Measurements from ENCODE around the gene CTAGE6. TPM values are rescaled to one million over a fixed set of nuclear protein-coding genes. Genes with fewer than 3 reads are reported as not detected.
"Not testable (repeated sequence)": the region's sequence is repeated elsewhere in the genome, so short reads cannot be mapped to it uniquely, and the experiment has no call there.

Gene CTAGE6
- total RNA-seq, 1 donor: 0.27 TPM

DNA sequence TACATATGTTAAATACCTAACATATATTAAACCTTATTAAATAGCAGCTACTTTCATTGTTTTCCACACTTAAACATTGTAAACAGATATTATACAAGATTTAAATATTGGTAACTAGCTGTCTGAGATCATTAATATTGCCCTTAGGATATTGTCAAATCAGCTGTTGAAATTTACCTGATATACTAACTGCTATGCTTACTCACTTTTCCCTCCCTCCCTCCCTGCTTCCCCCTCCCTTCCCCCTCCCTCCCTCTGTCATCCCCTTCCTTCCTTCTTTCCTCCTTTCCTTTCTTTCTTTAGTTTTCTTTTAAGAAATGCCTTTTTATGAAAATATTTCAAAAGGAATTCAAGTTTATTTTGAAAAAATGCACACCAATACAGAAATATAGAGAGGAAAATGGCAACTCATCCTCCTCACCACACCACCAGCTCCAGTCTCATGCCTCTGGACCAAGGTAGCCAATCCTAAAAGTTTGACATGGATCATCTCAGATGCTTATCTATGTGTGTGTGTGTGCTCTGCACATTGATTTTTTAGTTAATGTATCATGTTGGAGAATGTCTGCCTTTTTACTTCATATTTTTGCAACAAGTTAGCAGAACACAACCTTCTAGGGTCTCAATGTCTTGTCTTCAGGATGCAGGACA is 41.8 kb downstream of the CTAGE6 start:
- DNase-seq (ENCODE audit: low read depth in 2 of 3, low spot score in 2 of 3): not testable (repeated sequence)

- DNase-seq (ENCODE audit: low read depth in 2 of 3, low spot score in 2 of 3): not testable (repeated sequence)
Observed at GRCh38 chr7:143714581-143715454, 42.7 kb downstream of the CTAGE6 start.

DNA sequence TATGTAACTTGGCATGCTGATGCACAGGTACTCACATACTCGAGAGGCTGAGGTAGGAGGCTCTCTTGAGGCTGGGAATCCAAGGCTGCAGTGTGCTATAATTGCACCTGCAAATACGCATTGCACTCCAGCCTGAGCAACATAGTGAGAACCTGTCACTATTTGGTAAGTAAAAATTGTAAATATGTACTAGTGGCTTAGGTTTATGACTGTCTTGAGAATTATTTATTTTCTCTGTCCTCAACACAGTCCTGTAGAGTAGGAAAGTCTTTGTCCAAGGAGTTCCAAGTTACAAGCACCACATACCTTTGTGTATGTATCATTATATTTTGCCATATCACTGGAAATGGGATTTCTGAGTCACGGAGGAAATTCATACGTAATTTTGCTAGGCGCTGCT is 45.1 kb downstream of the CTAGE6 start:
- DNase-seq (ENCODE audit: low read depth in 2 of 3, low spot score in 2 of 3): not testable (repeated sequence)

DNA sequence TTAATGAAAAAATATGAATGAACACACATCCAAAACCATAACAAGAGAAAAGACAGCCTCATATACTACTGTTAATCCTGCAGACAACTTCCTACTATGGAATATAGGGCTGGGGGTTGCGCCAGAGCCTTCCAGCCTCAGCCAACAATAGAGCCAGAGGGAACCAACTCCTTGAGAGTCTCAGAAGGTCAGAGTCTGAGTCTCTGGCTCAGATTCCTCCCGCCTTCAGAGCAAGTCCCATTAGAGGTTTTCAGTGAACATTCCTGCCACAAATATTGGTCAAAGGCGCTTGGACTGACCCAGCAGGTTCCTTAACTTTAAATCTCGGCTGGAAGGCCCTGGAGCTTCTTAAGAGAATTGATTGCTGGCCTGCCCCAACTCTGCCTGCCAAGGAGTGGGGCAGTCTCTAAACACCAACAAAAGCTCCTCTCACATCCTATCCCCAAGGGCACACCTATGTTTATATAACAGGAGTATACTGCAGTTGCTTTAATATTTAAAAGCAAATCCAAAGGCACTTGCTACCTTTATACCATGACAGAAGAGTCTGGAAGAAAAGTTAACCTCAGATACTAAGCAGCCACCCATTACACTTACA is 45.7 kb downstream of the CTAGE6 start:
- not testable (repeated sequence) for DNase-seq (ENCODE audit: low read depth in 2 of 3, low spot score in 2 of 3)

DNA sequence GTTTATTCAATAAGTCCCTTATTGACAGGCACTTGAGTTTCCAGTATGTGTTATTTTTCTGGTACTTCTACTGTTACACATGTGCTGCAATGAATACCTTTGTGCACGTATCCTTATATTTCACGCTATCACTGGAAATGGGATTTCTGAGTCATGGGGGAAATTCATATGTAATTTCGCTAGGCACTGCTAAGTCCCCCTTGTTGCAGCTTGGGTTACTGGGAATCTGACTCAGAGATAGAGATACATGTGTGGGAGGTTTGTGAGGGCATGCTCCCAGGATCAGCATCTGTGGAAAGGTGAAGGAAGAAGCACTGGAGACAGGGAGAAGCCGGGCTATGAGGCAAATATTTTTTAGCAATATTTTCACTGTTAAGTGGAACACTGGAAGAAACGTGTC is 47.6 kb downstream of the CTAGE6 start:
- not testable (repeated sequence) for DNase-seq (ENCODE audit: low read depth in 2 of 3, low spot score in 2 of 3)

Small RNA genes within 50 kb of the gene (small RNA-seq; reads per million reads assigned to genes)
- gene RNU6-267P: not detected

Other genes starting within 250 kb of the CTAGE6 start
- under 0.01 TPM for gene CTAGE15, start 185.9 kb downstream of the CTAGE6 start, total RNA-seq
- 6.7 TPM for gene TCAF2, start 136.7 kb downstream of the CTAGE6 start, total RNA-seq
- 38.2 TPM for gene TCAF1, start 144.5 kb upstream of the CTAGE6 start, total RNA-seq
- not detected for gene OR2F2, start 177.5 kb upstream of the CTAGE6 start, total RNA-seq
- gene OR2F1, start 197.1 kb upstream of the CTAGE6 start, total RNA-seq: not detected
- gene OR6B1, start 242.6 kb upstream of the CTAGE6 start, total RNA-seq: under 0.01 TPM

Measured in hematopoietic multipotent progenitor cell (in vitro differentiated cells).